AG09319 (cell line): ENCODE data around the gene MVB12B.
"Not testable (repeated sequence)": the region's sequence is repeated elsewhere in the genome, so short reads cannot be mapped to it uniquely, and the experiment has no call there.

Experiments
- DNase-seq: peaks from one replicate; pipeline ENCODE4 v3.0.0-alpha.2; 2010; ENCODE audit warnings: low read depth; ENCODE audit errors: extremely low read depth
- CTCF ChIP-seq: IDR thresholded peaks from 2 replicates; pipeline ENCODE4 v1.5.1; 2011; ENCODE audit warnings: low read depth, mild to moderate bottlenecking, inconsistent platforms, low read length, moderate library complexity

The MVB12B gene

GRCh38 chr9:126474786-126475485, 148.3 kb downstream of the MVB12B start:
- no peak for TF ChIP-seq CTCF
- no peak for DNase-seq

- TF ChIP-seq CTCF, result no peak
- DNase-seq, result no peak
These were observed 149.4 kb downstream of the MVB12B start for GRCh38 chr9:126475933-126476555.

DNA sequence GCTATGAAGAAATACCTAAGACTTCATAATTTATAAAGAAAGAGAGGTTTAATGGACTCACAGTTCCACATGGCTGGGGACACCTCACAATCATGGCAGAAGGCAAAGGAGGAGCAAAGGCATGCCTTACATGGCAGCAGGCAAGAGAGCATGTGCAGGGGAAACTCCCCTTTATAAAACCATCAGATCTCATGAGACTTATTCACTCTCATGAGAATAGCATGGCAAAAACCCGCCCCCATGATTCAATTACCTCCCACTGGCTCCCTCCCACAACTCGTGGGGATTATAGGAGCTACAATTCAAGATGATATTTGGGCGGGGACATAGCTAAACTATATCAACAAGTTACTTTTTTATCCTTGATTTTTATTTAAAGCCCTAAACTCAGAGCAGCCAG, 150.8 kb downstream of the MVB12B start:
- DNase-seq, result not testable (repeated sequence)

DNA sequence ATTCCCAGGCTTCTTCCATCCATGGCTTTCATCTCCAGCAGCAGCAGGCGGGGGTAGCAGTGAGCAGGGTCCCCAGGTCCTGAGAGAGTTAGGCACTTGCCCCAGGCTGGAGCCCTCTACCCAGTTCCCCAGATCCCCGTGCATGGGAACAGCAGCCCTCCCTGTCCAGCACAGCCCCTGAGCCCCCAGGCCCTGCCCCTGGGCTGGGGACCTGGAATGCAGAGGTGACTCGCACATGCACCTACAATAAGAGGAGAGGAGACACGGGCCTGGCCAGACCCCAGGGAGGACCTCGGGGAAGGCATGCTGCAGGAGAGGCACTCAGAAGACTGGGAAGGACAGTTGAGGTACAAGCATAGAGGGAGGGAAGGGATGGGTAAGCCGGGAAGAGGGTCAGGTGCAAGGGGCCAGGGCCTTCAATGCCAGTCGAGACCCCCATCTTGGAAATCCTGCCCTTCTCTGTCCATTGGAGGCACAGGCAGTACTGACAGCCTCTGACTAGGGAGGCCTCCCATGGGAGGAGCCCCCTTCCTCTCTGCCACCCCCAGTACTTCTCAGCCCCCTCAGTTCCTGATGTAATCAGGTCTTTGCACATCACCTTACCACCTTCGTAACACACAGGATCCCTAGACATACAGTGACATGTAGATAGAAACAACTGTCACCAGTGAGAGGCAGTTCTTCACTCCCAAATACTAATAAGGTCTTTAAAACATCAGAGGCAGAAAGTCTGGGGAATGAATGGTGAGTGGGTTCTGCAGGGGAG, 151.8 kb downstream of the MVB12B start:
- DNase-seq, result no peak
- no peak for TF ChIP-seq CTCF

DNA sequence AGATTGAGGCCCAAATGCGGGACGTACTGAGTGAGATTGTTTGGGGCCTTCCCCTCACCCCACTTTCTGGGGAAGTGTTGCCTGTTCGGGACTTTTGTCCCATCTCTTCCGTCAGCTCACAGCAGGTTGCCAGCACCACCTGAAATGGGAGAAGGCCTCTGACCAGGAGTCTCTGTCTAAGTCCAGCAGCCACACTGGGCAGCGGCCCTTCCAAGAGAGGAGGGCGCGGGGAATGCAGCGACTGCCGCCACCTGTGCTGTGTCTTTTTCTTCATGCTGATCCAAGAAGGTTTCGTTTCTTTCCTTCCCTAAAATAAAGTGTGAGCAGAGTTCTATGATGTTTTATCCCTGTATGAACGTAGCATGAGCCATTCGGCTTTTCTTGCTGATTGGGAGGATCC, 152.9 kb downstream of the MVB12B start:
- TF ChIP-seq CTCF, result no peak
- no peak for DNase-seq

DNA sequence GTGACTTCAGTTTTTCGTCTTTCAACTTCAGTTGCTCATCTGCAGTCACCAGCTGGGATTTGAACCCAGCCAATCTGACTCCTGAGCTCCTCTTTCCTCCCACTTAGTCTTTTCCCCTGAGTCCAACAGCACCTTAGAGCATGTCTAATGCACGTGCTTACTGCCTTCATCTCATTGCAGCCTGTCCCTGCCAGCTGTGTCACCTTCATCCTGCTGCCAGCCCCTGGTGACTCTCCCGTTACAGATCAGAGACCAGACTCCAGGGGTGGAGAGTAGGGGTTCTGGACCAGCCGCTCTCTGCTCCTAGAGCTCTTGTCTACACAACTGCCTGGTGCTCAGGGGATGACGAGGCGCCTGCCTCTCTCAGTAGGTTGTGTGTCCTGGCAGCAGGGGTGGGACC, 154.2 kb downstream of the MVB12B start:
- DNase-seq, result no peak
- TF ChIP-seq CTCF, result no peak

DNA sequence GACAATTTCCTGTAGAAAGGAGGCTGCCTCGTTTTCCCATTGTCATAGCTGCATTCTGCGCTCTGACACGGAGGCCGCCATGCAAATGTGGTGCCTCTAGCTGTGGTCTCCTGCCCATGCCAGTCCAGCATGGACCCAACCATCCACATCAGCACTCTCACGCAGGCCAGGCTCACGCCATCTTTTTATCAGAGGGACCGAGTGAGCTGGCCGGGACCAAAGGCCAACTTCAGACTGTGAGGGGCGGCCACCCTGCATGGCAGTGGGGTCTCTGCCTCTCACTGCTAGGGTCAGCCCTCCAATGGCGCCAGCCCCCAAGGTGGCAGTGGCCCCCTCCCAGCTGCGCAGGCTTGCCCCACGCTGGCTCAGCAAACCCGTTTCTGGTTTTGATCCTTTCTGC, 155.2 kb downstream of the MVB12B start:
- DNase-seq, result no peak
- TF ChIP-seq CTCF, result no peak
